GM10248 (cell line): ENCODE data around the gene DCUN1D2.

ENCODE experiments used
- CTCF ChIA-PET: fragments of 300-600 bp; sonication (Branson Sonifier 250); formaldehyde crosslinking; extraction: SDS; loops from one replicate; lab custom pipeline; 2021; ENCODE audit warnings: antibody characterized with exemption; lab: Yijun Ruan, JAX
- POLR2A ChIA-PET: fragments of 350-650 bp; sonication (Branson Sonifier 250); formaldehyde crosslinking; extraction: SDS; loops from one replicate; lab custom pipeline; 2020; ENCODE audit warnings: antibody characterized with exemption; lab: Yijun Ruan, JAX
- DNase-seq: peaks from one replicate; pipeline ENCODE4 v3.0.0; 2012; ENCODE audit errors: extremely low spot score
- CTCF ChIP-seq: IDR thresholded peaks from 2 replicates; pipeline ENCODE4 v1.5.1; 2012; ENCODE audit warnings: mild to moderate bottlenecking, low read depth; ENCODE audit errors: extremely low read depth, missing control alignments, control extremely low read depth

The DCUN1D2 gene

GRCh38 chr13:113420232-113420631 is 70.3 kb downstream of the DCUN1D2 start:
- TF ChIP-seq CTCF, result no peak
- CTCF ChIA-PET, result interaction anchor here (3.0 kb wide), 1 partner anchor 20 kb away, joined by 8 read pairs; no protein-coding TSS in a partner anchor

GRCh38 chr13:113419531-113420193 is 70.8 kb downstream of the DCUN1D2 start:
- POLR2A ChIA-PET, result no interaction called here
- DNase-seq, result no peak
- no peak for TF ChIP-seq CTCF
- CTCF ChIA-PET, result interaction anchor here (3.0 kb wide), 1 partner anchor 20 kb away, joined by 8 read pairs; no protein-coding TSS in a partner anchor

More at GRCh38 chr13:113420232-113420631, 70.3 kb downstream of the DCUN1D2 start:
- no peak for DNase-seq
- POLR2A ChIA-PET, result no interaction called here

GRCh38 chr13:113418722-113419049 is 71.8 kb downstream of the DCUN1D2 start:
- ChIA-PET CTCF (interaction anchor here (0.8 to 3.0 kb wide), 3 partner anchors 19 to 26 kb away, joined by 3 to 8 read pairs (median 3); no protein-coding TSS in a partner anchor), POLR2A (no interaction called here)
- no peak for TF ChIP-seq CTCF
- DNase-seq, result no peak

GRCh38 chr13:113417836-113418721 is 72.4 kb downstream of the DCUN1D2 start:
- CTCF ChIA-PET, result interaction anchor here (0.8 to 3.0 kb wide), 3 partner anchors 18 to 27 kb away, joined by 3 to 8 read pairs (median 3); no protein-coding TSS in a partner anchor
- POLR2A ChIA-PET, result no interaction called here
- DNase-seq, result no peak
- TF ChIP-seq CTCF, result no peak

- ChIA-PET POLR2A (no interaction called here), CTCF (interaction anchor here (1.6 to 1.7 kb wide), 2 partner anchors 23 to 28 kb away, joined by 3 read pairs; no protein-coding TSS in a partner anchor)
- TF ChIP-seq CTCF, result no peak
- no peak for DNase-seq
These were observed 73.3 kb downstream of the DCUN1D2 start for GRCh38 chr13:113417008-113417751.

GRCh38 chr13:113415825-113416224 is 74.7 kb downstream of the DCUN1D2 start:
- POLR2A ChIA-PET, result no interaction called here
- DNase-seq, result no peak
- no peak for TF ChIP-seq CTCF
- CTCF ChIA-PET, result interaction anchor here (1.0 to 1.7 kb wide), 2 partner anchors 22 to 36 kb away, joined by 3 read pairs; no protein-coding TSS in a partner anchor
